ENCODE results near the gene MYH15.
"Not testable (repeated sequence)": the region's sequence is repeated elsewhere in the genome, so short reads cannot be mapped to it uniquely, and the experiment has no call there.

Gene MYH15

GRCh38 chr3:108381529-108382140, 128.8 kb downstream of the MYH15 start:
- DNase-seq = no peak

GRCh38 chr3:108380128-108380795, 130.1 kb downstream of the MYH15 start:
- no peak for DNase-seq

- not testable (repeated sequence) for DNase-seq
These were observed 131.4 kb downstream of the MYH15 start for GRCh38 chr3:108378952-108379342.

GRCh38 chr3:108378153-108378951, 132.0 kb downstream of the MYH15 start:
- DNase-seq = no peak

- DNase-seq = no peak
These were observed 133.0 kb downstream of the MYH15 start for GRCh38 chr3:108377384-108377783.

- no peak for DNase-seq
These were observed 134.4 kb downstream of the MYH15 start for GRCh38 chr3:108376026-108376425.

GRCh38 chr3:108359011-108359410, 151.4 kb downstream of the MYH15 start:
- no peak for DNase-seq

- no peak for DNase-seq
These were observed 153.4 kb downstream of the MYH15 start for GRCh38 chr3:108357042-108357441.

- DNase-seq = no peak
These were observed 155.8 kb downstream of the MYH15 start for GRCh38 chr3:108354562-108354961.

- no peak for DNase-seq
These were observed 158.2 kb downstream of the MYH15 start for GRCh38 chr3:108352176-108352575.

GRCh38 chr3:108346301-108347227, 163.8 kb downstream of the MYH15 start:
- DNase-seq = no peak

- DNase-seq = no peak
These were observed 164.7 kb downstream of the MYH15 start for GRCh38 chr3:108345492-108346205.

- no peak for DNase-seq
These were observed 166.9 kb downstream of the MYH15 start for GRCh38 chr3:108343491-108343890.

GRCh38 chr3:108342837-108343486, 167.4 kb downstream of the MYH15 start:
- no peak for DNase-seq

- DNase-seq = no peak
These were observed 168.5 kb downstream of the MYH15 start for GRCh38 chr3:108341911-108342310.

GRCh38 chr3:108338901-108339545, 171.4 kb downstream of the MYH15 start:
- DNase-seq = no peak

GRCh38 chr3:108334701-108335100, 175.7 kb downstream of the MYH15 start:
- DNase-seq = no peak

- DNase-seq = no peak
These were observed 176.4 kb downstream of the MYH15 start for GRCh38 chr3:108333961-108334360.

GRCh38 chr3:108331792-108332191, 178.6 kb downstream of the MYH15 start:
- no peak for DNase-seq

Measured in CD4-positive, alpha-beta T cell treated with Interferon alpha-2 for 1 hour (primary cell).